Fibroblast of pulmonary artery (primary cell): ENCODE results near the gene MALL.
"Not testable (repeated sequence)": the region's sequence is repeated elsewhere in the genome, so short reads cannot be mapped to it uniquely, and the experiment has no call there.

Experiments used
- DNase-seq: peaks from one replicate; pipeline ENCODE4 v3.0.0-alpha.2; 2010; ENCODE audit warnings: low read depth
- H3K4me3 ChIP-seq: replicated peaks from 2 replicates; pipeline ENCODE4 v1.5.1; 2011; ENCODE audit warnings: low read depth, mild to moderate bottlenecking, control low read depth, low read length, moderate library complexity

MALL gene

GRCh38 chr2:110041941-110042660 is 73.5 kb downstream of the MALL start:
- DNase-seq, H3K4me3 ChIP-seq: not testable (repeated sequence)

DNA sequence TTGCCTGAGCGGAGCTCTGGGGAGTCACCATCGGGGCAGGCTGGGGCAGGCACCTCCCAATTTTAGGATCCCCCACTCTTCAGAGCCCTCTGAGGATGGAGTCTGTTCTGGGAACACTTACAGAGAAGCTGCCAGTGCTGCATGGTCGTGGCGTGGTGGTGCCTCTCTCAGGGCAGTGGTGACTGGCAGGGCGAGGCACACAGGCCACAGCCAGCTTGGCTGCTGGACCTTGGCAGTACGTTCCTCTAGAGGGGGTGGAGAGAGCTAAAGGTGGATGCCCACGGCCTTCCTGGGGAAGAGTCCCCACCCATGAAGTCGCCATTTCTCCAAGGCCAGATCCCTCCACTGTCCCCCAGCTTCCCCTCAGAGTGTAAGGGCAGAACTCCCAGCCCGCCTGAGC is 78.3 kb downstream of the MALL start:
- not testable (repeated sequence) for DNase-seq, H3K4me3 ChIP-seq

- not testable (repeated sequence) for H3K4me3 ChIP-seq, DNase-seq
Observed at GRCh38 chr2:110035384-110035783, 80.2 kb downstream of the MALL start.

GRCh38 chr2:110034935-110035334 is 80.7 kb downstream of the MALL start:
- DNase-seq, H3K4me3 ChIP-seq: not testable (repeated sequence)
